ENCODE results near the gene ZNF497.
A peak's percentile ranks its signal among the peaks of the same experiment; 100 is the strongest.
"Not testable (repeated sequence)": the region's sequence is repeated elsewhere in the genome, so short reads cannot be mapped to it uniquely, and the experiment has no call there.

ZNF497 gene

GRCh38 chr19:58310685-58311084 is 51.9 kb downstream of the ZNF497 start:
- not testable (repeated sequence) for DNase-seq (ENCODE audit: low read depth in 2 of 2)

GRCh38 chr19:58307736-58308135 is 54.8 kb downstream of the ZNF497 start:
- no peak for DNase-seq (ENCODE audit: low read depth in 2 of 2)

DNA sequence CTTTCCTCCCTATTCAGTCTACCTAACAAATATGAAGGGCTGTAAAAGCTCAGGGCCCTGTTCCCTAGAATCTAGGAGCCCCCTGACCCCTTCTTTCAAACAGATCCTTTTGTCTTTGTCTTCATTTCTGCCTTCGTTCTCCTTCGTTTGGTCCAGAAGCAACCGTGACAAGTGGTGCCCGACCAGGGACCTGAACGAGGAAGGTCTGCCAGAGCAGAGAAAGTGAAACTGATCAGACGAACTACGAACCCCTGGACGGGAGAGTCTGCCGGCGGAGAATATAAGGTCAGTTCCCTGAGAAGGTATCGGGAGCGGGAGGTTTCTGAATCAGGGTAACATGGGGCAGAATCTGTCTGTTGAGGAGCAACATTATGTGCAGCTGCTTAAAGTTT is 56.6 kb downstream of the ZNF497 start:
- DNase-seq (ENCODE audit: low read depth in 2 of 2), result no peak

- peak; percentile 94 to 95 for DNase-seq (ENCODE audit: low read depth in 2 of 2)
Measured at GRCh38 chr19:58305065-58305931, 57.3 kb downstream of the ZNF497 start, which contains the start of gene ERVK3-1. ERVK3-1 (plus strand) TSS chr19:58305377; CDS start chr19:58312169, 6,792 bp downstream.

DNA sequence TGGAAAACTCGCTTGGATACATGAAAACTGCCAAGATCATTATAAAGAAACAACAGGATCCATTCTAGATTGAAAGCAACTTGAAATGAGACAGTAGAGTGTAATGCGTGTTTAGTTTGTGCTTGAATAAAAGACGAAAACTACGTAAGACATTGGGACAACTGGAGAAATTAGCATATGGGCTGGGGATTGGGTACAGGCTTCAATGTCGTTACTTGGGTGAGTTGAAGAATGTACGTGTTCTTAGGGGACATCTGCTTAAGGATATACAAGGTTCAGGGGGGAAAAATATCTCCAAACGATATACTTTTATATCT is 57.8 kb downstream of the ZNF497 start:
- no peak for DNase-seq (ENCODE audit: low read depth in 2 of 2)
